GM12872 (cell line): ENCODE measurements around the gene HYCC1.

Experiments
- TF ChIP-seq, protein P1 (sequence below): IDR thresholded peaks from 3 replicates; pipeline ENCODE4 v1.5.1; 2011; ENCODE audit warnings: low read depth, mild to moderate bottlenecking, low read length, moderate library complexity; ENCODE audit not compliant: insufficient read depth

Gene HYCC1

DNA sequence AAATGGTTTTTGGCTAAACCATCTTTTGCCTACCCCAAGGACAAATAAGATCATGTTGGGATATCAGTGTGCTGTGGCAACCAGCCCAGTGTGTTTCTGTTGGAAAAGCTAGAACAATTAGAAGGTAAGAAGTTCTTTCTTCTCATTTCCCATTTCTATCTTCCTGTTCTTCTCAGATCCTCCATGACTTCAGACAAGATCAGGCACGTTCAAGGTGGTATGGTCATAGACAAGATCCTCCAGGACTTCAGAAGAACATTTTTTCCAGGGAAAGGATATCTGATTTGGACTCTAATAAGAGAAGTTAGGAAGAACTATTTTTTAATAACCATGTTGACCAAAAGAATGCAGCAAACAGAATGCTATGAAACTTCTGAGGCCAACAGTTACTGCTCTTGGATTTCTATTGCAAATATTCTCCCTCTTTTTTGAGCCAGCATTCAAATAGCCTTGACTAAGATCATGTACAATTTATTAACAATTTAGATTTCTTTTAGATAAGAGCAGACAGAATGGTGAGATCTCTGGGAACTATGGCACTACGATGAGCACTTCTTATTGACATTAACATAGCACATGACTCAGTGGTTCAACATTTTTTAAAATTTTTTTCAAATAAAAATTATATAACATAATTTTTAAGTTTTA, 15.9 kb downstream of the HYCC1 start:
- TF ChIP-seq, protein P1, sequence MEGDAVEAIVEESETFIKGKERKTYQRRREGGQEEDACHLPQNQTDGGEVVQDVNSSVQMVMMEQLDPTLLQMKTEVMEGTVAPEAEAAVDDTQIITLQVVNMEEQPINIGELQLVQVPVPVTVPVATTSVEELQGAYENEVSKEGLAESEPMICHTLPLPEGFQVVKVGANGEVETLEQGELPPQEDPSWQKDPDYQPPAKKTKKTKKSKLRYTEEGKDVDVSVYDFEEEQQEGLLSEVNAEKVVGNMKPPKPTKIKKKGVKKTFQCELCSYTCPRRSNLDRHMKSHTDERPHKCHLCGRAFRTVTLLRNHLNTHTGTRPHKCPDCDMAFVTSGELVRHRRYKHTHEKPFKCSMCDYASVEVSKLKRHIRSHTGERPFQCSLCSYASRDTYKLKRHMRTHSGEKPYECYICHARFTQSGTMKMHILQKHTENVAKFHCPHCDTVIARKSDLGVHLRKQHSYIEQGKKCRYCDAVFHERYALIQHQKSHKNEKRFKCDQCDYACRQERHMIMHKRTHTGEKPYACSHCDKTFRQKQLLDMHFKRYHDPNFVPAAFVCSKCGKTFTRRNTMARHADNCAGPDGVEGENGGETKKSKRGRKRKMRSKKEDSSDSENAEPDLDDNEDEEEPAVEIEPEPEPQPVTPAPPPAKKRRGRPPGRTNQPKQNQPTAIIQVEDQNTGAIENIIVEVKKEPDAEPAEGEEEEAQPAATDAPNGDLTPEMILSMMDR = no peak

DNA sequence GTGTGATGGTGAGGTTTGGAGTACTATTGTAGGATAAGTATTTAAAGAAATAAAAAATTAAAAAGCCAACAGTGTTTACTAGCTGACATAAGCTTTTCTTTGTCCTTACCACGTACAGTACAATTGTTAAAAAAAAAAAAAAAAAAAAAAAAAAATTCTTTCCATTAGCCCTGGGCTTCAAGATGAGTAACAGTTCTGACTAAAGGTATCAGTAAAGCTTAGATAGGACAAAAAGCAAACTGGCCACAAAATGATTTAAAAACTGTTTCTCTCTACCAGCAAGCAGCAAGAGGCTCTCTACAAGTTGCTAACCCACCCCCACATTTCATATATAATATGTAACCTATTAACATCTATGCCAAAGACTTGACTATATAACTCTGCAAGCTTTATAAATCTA, 17.5 kb downstream of the HYCC1 start:
- TF ChIP-seq, protein P1 = no peak

DNA sequence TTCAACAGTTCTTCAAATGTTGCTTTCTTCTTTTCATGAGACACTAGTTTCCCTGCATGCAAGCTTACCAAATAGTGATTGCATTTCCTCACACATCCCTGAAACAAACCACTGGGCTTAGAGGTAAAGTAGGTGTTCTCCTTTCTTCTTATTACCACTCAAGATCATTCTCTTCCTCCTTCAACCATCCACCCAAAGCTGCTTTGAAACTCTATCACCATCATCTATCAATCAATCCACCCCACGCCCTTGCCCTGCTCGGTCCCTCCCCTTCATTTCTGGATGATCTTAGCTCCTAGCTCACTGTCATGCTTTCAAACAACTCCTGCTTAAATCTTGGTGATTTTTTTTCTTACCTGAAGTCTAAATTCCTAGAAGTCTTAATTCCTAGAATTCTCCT, 18.9 kb downstream of the HYCC1 start:
- TF ChIP-seq, protein P1 = no peak

DNA sequence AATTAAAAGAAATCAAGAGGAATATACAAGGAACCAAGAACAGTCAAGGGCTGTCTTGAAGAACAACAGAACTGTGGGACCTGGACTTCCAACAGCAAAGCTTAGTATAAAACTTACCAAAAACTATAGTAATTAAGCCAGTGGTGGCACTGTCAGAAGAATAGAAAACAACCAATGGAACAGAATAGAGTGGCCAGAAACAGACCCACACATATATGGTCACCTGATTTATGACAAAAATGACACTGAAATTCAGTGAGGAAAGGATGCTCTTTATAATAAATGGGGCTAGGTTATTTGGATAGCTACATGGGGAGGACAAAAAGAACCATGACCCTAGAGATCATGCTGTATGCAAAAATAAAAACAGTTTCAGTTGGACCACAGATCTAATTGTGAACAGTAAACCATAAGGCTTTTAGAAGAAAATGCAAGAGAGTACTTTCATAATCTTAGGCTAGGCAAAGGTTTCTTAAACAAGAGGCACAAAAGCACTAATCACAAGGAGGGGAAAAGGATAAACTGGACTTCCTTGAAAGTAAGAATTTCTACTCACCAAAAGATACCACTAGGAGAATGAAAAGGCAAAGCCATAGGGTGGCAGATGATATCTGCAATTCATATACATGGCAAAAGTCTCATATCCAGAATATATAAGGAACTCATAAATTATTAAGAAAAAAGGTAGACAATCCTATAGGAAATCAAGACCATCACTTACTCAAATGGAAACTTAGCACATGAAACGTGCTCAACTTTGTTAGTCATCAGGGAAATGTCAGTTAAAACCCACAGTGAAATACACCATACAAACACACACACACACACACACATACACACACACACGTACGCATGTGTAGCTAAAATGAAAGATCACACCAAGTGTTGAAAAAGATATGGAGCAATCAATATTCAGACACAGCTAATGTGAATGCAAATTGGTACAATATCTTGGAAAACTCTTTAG, 20.8 kb downstream of the HYCC1 start:
- TF ChIP-seq, protein P1 = no peak

DNA sequence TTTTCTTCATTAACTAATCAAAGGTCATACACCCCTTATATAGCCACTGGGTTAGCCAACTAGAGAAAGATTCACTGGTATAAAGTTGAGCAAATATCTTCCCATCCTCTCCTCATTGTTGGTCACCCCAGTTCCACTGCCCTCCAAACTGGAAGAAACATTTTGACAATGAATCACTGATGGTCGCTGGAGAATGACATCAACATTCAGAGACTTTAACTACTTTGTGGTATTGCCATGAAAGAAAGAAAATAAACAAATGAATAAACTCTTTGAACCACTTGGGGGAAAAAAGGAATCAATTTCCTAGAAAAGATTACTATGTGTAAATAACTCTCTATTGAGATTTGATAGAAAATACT, 23.4 kb downstream of the HYCC1 start:
- TF ChIP-seq, protein P1 = no peak

DNA sequence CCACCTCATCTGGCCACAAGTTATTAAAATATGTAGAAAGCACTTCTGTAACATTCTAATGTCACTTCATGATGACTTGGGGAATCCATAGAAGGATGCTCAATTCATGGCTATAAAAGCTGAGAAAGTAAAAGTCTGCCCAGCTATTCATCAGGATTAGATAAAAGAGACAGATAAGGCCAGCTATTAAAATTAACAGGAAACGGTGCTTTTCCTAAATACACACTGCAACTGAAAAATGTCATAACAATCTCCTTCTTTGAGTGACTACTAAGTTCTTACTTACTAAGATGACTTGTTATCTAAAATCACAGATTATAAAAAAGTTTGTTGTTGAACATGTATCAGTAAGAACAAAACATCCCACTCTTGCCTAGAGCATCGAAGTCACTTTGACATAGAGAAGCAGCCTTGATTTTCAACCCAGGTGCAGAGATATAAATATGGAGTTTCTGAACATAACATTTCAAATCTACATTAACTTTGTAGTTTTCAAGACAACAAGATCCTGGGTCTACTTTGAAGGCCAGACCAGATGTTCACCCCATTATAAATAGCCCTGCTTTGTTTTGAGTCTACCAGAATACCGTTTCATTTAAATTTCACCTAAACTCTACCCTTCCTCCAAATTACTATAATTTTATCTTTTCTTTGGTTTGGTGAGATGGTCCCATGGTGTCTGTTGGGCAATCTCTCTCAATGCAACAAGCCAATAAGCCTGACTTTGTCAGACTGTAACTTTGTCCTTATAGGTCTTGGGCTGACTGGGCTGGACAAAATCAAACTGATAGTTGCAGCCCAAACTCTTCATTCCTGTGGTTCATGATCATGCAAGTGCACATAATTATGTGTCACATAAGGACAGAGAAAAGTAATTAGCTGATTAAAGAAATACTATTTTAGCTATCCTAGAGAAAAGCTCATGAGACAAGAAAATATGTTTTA, 24.0 kb downstream of the HYCC1 start:
- TF ChIP-seq, protein P1 = no peak

DNA sequence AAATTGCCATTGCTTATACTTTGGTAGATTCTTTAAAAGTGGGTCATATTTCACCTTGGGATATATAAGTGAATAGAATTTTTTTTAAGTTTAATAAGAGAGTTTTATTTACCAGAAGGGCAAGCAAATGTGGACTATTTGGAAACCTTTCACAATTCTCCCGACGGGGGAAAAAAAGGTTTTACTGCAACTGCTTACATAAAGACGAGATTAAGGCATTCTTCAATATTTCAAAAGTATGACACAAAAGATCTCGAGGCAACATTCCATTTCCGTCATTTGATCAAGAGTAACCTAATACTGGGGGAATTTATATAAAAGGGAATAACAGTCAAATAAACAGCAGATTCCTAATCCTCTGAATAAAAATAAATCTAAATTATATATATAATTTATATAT, 28.5 kb downstream of the HYCC1 start:
- TF ChIP-seq, protein P1 = no peak
